ENCODE measurements around the gene SPARC.
"Not testable (repeated sequence)": the region's sequence is repeated elsewhere in the genome, so short reads cannot be mapped to it uniquely, and the experiment has no call there.

SPARC gene, protein sequence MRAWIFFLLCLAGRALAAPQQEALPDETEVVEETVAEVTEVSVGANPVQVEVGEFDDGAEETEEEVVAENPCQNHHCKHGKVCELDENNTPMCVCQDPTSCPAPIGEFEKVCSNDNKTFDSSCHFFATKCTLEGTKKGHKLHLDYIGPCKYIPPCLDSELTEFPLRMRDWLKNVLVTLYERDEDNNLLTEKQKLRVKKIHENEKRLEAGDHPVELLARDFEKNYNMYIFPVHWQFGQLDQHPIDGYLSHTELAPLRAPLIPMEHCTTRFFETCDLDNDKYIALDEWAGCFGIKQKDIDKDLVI

DNA sequence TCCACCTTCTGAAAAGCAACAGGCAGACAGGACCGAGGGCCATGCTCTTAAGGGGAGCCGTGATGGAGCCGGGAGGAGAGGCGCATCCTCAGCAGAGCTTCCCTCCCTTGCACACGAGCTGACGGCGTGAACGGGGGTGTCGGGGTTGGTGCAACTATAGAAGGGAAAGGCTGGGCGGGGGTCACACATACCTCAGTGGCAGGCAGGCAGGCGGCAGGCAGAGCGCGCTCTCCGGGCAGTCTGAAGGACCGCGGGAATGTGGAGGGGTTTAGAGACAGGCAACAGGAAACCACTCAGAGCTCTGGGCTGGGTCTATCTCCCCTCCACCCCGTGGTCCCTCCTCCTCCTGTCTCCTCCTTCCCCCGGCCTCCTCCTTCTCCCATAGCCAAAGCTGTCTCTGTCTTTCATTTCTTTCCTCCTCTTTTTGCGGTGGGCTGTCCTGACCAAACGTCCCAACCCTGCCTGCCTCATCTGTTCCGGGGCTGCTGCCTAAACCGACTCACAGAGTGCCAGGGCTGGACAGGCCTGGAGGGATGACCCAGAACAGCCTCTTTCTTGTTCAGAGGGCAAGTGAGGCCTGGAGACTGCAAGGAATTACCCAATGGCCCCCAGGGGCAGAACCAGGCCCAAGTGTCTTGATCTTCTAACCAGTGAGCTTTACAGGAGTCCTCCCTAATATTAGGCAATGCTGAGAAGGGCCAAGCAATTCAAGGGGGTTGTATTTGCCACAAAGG lies at the start of gene SPARC:
Gene SPARC, minus strand, starts transcription at position 242 of the 734 bp plus-strand sequence. CDS start 10,727 bp downstream, outside the sequence.
- no peak for DNase-seq

DNA sequence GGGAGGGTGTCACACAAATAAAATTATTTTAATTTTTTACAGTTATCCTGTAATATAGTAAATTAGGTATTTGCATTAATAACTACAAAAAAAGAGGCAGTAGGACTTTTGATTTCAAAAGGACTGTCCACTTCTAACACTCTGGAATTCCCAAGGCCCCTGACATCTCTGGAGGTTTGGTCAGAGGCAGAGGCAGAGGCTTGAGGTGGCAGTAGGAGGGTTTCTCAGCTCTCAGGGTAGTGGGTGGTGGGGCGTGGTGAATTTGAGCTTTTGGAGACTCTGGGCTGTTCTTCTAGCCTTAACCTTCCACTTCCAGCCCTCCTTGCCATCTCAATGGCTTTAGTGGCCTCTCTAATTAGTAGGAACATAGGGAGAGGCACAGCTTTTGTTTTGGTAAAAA lies 48.9 kb upstream of the SPARC start:
- no peak for DNase-seq

DNA sequence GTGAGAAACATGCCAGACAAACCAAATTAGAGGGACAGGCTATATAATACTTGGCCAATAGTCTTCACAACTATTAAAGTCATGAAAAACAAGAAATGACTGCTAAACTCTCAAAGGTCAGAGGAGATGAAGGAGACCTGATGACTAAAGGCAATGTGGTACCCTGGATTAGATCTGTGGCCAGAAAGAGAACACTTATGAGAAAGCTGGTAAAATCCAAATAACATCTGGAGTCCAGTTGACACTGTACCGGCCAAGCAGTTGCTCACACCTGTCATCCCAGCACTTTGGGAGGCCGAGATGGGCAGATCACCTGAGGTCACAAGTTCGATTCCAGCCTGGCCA lies 47.3 kb upstream of the SPARC start:
- no peak for DNase-seq

DNA sequence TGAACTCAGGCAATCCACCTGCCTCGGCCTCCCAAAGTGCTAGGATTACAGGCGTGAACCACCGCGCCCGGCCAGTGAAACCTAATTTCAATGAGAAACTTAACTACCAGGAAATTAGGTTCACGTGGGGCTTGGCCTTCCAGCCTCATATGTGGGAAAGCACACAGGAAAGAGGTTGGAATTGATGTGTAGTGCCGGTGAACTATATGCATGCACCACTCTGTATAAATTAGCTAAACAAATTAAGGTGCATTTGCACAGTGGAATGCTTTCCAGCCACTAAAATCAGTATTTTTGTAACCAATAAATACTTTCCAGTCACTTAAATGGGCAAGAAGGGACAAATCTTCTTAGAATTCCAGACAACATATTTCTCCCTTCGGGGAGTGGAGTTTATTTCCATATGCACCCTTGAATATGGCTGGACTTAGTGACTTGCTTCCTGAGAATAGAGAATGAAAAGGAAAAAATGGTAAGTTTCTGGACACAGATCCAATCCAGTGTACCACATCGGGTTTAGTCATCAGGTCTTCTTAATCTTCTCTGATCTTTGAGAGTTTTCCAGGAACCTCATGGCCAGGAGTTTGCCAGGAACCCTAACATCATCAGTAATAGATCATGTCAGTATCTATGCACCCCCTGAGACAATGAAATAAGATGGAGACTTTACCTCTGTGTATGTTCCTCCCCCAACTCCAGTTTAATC lies 46.8 kb upstream of the SPARC start:
- DNase-seq, result no peak

DNA sequence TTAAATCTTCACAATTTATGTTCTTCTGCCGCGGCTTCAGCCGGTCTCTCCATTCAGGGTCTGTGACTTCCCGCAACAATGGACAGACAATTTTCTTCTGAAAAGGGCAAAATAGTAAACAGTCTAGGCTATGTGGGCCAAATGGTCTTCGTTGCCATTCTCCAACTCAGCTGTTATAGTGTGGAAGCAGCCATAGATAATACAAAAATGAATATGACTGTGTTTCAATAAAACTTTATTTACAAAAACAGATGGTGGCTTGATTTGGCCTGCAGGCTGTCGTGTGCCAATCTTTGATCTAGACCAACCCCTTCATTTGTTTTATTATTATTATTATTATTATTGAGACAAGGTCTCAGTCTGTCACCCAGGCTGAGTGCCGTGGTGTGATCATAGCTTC lies 43.7 kb upstream of the SPARC start:
- no peak for DNase-seq

DNA sequence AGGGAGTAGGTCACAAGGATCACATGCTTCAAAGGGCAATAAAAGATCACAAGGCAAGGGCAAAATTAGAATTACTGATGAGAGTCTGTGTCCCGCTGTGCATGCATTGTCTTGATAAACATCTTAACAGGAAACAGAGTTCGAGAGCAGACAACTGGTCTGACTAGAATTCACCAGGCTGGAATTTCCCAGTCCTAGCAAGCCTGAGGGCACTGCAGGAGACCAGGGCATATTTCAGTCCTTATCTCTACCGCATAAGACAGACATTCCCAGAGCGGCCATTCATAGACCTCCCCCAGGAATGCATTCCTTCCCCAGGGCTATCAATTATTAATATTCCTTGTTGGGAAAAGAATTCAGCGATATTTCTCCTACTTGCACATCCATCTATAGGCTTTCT lies 42.9 kb upstream of the SPARC start:
- DNase-seq, result not testable (repeated sequence)

DNA sequence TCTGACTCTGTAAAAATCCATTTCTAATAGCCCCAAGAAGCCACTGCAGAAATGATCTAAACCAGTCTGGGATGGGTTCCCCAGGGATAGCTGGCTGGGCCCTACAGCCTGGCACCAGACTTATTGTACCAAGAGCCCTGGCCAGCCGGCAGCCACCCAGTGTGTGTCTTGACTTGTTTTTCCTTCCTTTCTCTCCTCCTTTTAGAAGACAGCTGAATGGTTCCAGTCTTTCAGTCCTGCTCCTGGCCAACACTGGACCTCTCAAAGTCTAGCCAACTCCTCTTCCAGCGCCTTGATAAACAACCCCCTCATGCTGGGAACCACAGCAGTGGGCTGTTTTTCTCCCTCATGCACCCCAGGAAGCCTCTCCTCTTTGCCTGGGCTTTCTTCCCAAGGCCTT lies 37.6 kb upstream of the SPARC start:
- DNase-seq, result no peak

DNA sequence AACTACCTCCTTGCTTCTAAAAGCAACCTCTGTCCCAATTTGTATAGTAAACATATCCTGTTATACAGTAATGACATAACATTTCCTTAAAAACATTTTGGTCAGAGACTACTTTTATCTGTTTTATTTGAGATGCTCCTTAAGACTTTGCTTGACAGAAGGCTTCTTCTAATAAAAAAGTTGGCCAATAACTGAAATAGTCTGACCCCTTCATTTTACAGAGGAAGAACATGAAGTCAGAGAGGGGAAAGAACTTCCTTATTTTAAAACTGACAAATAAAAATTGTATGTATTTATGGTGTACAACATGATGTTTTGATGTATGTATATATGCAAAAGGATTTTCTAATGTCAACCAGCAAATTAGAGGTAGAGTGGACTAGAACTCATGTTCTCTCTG lies 35.8 kb upstream of the SPARC start:
- no peak for DNase-seq

DNA sequence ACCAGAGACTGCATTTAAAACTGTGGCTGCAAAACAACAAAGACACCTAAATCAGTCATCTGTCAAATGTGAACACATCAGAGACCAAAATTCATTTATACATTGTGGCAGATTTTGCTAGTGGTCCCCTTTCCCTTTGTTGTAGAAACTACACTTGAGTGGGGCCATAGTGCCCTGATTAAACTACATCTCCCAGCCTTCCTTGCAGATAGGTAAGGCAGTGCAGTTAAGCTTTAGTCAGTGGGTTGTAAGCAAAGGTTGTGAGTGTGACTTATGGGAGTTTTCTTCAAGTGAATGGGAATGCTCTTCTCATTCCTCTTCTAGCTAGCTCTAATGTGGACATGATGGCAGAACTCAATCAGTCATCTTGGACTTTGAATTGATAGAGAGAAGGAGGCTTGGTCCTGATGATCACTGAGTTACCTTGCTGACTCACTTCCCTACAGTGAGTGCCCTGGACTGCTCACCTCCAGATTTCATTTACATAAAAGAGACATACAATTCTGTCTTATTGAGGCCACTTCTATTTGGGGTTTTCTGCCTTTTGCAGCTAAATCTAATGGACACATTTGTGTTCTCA lies 35.2 kb upstream of the SPARC start:
- DNase-seq, result no peak

DNA sequence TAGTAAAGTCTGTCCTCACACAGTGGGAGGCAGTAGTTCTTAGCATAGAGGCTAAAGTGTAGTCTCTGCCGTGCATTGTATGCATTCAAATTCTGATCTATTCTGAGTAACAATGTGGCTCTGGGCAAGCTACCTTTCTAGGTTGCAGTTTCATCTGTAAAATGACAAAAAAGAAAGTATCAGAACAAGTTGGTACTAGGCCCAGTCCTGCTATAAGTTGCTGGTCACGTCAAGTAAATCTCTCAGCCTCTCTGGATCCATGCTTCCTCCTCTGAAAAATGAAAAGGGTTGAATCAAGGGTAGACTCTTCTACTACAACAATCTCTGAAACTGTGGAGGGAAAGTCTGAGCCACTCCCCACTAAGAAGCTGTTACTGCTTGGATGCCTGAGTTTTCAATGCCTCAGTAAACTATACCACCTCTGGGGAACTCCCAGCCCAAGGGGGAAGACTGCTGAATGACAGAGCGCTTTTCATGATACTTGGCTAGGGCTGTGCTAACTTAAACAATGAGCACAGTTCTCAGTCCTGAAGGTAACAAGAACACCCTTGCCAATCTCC lies 34.5 kb upstream of the SPARC start:
- DNase-seq, result no peak

DNA sequence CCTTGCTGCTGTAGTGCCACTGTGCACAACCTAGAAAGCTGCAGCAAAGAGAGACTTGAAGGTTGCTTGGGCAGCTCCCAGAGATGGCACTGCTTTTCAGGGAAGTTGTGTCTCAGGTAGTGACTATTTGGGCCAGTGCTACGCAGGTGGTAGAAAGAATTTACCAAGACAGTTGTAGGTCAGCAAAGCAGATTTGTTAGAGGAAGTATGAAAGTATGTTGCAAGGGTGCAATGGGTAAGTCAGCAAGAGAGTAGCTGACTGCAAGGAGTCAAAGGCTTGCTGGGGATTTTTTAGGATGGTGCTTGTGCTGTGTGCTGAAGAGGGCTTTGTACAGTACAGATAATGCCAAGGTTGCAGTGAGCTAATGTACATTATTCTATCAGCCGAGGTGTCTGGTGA lies 33.5 kb upstream of the SPARC start:
- DNase-seq, result no peak

DNA sequence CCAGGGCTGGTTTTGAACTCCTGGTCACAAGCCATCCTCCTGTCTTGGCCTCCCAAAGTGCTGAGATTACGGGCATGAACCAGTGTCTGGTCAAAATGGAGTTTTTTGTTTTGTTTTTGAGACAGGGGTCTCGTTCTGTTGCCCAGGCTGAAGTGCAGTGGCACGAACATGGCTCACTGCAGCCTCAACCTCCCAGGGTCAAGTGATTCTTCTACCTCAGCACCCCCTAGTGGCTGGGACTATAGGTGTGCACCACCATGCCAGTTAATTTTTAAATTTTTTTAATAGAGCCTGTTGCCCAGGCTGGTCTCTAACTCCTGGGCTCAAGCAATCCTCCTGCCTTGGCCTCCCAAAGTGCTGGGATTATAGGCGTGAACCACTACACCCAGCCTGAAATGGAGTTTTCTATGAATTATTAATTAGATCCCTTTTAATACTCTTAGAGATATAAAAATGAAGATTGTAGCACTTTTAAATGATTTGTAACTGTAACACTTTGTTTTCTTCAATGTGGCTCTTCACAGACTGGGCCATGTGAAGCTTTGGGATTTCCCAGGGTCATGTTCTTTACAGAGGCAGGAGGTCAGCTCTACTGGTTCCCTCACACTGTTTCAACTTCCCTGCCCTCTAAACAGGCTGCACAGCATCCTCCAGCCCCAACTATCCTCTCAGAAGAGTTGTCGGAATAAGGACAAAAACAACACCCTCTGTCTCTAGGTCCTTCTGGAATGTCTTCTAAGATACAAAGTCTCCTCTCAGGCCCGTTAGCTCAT lies 32.7 kb upstream of the SPARC start:
- DNase-seq, result peak; percentile 10

DNA sequence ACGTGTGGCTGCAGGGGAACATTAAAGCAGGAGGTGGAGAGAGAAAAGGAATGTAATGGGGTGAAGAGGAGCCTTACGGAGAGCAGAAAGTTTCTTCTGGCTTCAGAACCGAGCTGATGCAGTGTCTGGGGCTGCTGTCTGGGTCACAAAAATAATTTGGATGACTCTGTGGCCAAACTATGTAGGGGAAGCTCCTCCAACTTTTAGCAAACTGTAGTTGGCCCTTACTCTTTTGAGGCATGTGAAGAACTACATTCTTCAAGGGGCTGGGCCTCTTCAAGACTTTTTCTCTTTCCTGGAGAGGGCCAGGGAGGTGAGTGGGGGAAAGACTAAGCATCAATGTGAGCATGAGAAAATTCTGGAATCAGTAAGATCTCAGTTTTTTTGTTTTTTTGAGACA lies 31.9 kb upstream of the SPARC start:
- no peak for DNase-seq

DNA sequence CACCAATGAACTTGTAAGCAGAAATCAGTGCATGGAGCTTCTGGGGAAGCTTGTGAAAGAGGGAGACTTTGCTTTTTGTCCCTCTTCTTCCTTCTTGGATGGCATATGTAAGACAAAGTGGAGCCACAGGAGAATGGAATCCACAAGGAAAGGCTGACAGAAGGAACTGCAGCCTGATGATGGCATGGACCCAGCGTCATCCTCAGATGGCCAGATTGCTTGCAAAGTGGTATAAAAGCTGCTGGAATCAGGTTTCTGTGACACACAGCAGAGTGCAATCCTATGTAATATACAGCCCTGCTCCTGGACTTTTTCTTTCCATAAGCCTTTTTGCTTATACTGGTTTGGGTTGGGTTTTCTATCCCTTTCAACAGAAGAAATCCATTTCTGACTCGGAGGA lies 31.4 kb upstream of the SPARC start:
- DNase-seq, result no peak

DNA sequence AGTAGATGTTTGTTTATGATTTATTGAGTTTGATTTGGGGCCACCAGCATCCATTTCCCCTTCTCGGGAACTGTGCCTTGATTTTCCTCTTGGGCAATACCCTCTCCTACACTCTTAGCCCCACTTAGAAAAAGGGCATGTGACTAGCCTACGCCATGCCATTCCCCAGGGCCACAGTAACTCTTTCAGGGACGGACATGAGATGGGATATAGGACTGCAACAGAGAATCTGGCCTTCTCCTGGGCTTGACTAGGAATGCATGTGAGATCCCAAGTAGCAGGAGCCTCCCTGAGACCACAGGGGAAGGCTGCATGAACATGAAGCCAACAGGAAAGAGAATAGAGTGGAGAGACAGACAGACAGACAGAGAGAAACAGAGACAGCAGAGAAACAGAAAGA lies 30.7 kb upstream of the SPARC start:
- no peak for DNase-seq

DNA sequence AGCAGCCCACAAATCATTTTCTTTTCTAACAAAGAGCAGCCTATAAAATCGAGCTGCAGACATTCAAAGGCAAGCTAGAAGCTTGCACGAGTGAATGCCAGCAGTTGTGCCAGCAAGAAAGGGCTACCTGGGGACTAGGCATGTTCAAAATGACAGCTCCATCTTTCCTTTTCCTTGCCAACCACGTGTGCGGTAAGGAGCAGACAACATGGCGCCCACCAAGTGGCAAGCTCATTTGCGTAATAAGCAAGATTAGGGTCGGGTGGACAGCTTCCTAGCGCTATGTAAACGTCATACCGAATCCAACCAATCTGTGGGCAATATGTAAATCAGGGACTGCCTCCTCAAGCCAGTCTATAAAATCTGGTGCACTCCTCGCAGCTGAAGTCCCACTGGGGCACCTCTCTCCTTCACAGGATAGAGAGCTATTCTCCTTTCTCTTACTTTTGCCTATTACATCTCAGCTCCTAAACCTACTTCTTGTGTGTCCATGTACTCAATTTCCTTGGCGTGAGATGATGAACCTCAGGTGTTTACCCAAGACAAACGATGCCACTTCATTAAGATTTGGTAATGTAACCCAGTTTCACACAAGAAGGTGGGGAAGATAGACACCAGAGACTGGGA lies 22.5 kb upstream of the SPARC start:
- no peak for DNase-seq

DNA sequence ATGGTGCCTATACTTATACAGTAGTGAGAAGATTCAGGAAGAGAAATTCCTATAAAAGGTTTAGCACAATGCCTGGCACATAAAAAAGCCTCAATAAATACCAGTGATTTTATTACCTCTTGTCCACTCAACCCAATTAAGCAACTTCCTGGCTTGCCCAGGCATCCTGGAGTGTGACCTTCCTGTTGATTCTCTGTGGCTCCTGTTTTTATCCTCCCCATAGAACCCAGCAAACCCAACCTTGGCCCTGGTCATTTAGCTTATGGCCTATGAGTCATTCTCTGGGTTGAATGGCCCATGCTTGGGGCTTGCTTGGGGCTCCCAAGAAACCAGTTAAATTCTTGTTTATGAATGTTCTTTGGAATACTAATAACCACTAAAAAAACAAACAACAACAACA lies 21.4 kb upstream of the SPARC start:
- no peak for DNase-seq

DNA sequence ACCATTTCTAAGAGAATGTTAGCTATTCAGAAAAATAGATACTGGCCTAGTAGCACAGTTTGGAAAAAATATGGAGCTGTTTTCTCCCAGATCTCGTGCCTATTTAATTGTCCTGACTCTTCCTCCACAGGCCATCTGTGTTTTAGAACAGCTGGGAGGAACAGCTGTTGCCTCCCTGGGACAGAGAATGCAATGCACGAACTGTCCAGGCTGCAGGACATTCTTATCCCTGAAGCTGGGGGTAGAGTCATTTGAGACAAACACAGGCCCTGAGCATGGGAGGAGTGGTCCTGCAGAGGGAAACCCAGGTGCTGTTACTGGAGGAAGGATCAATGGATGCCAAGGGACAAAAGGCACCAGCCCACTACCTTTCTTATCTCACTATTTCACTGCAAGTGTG lies 20.9 kb upstream of the SPARC start:
- DNase-seq, result no peak

DNA sequence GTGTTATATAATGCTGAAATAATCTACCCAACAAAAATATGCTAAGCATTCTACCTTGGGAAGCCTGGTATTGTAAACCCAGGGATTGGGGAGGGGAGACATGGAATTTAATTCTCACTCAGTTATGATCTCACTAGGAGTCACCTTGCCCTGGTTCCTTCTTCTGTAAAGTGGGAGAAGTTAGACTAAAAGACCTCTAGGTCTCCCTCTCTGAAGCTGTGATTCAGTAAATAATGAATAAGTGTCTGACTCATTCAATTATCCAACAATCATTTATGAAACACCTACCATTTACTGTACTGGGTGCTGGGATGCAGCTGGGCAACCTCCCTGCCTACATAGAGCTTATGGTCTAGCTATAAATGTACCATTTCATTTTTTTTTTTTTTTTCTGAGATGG lies 20.2 kb upstream of the SPARC start:
- no peak for DNase-seq

DNA sequence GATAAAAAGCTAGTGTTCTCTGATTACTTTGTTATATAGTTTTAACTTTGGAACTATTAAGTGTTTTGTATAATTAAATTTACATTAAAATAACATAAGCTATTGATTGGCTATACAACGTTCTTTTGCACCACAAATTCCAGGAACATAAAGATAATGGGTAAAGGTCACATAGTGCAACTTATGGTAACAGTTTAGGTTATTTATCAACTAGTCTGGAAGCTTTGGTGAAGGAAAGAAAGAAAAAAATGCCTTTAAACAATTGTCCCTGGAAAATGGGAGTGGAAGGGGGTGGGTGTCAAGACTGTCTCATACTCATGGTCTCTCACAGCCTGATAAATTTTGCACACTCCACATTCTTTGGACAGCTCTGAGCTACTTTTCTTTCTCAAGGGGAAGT lies 17.1 kb upstream of the SPARC start:
- no peak for DNase-seq

DNA sequence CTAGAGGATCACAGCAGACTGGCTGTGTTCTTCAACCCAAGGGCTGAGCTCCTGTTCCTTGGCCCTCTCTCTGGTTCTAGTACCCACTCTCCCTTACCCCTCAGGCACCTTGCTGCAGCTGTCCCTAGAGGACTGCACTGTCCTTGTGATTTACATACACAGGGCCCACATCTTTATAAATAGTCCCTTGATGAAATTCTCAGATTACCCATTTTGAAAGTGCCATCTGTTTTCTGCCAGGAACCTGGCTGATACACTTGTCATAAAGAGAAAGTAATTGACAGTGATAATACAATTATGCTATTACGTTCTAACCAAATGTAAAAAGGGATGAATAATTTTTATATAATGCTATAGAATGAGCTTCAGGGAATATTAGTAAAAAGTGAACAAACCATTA lies 16.5 kb upstream of the SPARC start:
- DNase-seq, result no peak

DNA sequence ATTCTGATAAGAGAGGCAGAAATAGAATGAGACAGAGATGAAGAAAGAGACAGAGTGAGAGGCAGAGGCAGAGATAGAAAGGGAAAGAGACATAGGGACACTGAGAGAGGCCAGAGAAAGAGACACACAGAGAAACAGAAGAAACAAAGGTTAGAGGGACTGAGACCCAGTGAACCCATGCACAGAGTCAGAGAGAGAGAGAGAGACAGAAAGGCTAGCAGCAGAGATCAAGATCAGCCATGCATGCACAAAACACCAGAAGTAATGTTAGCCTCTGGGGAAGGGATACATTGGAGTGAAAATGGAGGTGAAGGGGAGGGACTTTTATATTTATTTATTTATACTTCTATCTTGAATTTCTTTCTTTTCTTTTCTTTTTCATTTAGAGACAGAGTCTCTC lies 14.1 kb upstream of the SPARC start:
- DNase-seq, result no peak
